Tibial nerve (tissue), 3 donors: Measurements from ENCODE around the gene COPE.

ENCODE experiments used
- POLR2A ChIP-seq, 2 donors: fragments of 450-650 bp; IDR thresholded peaks; one replicate each; pipeline ENCODE4 v1.6.1; 2017; ENCODE audit warnings: antibody characterized with exemption in 2 of 2, mild to moderate bottlenecking in 2 of 2, moderate library complexity in 2 of 2
- TF ChIP-seq, protein P1 (sequence below), 5 experiments: fragments of 200-600 bp in 3 of 5; fragments of 450-650 bp in 2 of 5; sonication (generic) in 3 of 5; IDR thresholded peaks; one replicate each; pipeline ENCODE4 v1.5.1; 2016 to 2019; ENCODE audit warnings: antibody characterized with exemption in 5 of 5, mild to moderate bottlenecking in 3 of 5, moderate library complexity in 2 of 5

DNA sequence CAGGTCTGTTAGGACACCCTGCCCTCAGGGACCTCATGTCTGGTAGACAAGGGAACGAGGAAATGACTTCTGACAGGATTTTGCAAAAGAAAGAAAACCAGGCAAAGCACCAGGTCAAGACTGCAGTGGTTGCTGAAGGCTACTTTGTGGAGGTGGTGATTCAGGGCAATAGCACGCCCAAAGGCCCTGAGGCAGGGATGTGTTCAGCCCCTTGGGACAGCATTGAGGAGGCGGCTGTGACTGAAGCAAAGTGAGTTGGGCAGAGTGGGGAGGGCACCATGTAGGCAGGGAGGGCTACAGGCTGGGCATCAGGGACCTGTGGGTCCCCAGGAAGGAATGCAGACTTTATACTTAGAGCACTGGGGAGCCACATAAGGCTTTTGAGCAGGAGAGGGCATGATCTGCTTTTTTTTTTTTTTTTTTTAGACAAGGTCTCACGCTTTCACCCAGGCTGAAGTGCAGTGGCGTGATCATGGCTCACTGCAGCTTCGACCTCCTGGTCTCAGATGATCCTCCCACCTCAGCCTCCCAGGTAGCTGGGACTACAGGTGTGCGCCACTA is 32.6 kb upstream of the COPE start:
- TF ChIP-seq, protein P1, sequence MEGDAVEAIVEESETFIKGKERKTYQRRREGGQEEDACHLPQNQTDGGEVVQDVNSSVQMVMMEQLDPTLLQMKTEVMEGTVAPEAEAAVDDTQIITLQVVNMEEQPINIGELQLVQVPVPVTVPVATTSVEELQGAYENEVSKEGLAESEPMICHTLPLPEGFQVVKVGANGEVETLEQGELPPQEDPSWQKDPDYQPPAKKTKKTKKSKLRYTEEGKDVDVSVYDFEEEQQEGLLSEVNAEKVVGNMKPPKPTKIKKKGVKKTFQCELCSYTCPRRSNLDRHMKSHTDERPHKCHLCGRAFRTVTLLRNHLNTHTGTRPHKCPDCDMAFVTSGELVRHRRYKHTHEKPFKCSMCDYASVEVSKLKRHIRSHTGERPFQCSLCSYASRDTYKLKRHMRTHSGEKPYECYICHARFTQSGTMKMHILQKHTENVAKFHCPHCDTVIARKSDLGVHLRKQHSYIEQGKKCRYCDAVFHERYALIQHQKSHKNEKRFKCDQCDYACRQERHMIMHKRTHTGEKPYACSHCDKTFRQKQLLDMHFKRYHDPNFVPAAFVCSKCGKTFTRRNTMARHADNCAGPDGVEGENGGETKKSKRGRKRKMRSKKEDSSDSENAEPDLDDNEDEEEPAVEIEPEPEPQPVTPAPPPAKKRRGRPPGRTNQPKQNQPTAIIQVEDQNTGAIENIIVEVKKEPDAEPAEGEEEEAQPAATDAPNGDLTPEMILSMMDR (IDR thresholded peaks at IDR 0.05): no peak
- TF ChIP-seq POLR2A (IDR thresholded peaks at IDR 0.05): no peak
